Measurements from ENCODE around the gene TMEM87A.

DNA sequence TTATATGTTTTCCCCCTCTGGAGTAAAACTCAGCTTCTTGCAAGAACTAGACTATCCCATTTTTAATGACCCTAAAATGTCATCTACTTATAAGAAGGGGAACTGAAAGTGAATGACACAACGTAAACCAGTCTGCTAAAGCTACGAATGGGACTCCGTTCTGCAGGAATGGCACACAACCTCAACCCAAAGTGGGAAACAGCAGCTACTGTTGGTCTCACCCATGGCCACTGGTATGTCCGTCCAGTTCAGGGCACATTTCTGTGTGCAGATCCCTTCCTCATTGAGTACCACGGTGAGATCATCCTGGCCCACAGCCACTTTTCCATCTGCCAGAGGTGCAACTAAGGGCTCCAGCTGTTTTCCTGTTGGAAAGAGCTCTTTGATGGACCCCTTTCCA lies 88.9 kb downstream of the TMEM87A start:
- TF ChIP-seq, protein P1, sequence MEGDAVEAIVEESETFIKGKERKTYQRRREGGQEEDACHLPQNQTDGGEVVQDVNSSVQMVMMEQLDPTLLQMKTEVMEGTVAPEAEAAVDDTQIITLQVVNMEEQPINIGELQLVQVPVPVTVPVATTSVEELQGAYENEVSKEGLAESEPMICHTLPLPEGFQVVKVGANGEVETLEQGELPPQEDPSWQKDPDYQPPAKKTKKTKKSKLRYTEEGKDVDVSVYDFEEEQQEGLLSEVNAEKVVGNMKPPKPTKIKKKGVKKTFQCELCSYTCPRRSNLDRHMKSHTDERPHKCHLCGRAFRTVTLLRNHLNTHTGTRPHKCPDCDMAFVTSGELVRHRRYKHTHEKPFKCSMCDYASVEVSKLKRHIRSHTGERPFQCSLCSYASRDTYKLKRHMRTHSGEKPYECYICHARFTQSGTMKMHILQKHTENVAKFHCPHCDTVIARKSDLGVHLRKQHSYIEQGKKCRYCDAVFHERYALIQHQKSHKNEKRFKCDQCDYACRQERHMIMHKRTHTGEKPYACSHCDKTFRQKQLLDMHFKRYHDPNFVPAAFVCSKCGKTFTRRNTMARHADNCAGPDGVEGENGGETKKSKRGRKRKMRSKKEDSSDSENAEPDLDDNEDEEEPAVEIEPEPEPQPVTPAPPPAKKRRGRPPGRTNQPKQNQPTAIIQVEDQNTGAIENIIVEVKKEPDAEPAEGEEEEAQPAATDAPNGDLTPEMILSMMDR (IDR thresholded peaks at IDR 0.05): no peak
- TF ChIP-seq POLR2A (IDR thresholded peaks at IDR 0.05): no peak

Measured in thyroid gland (tissue), 4 donors.